OCI-LY3 (cell line): ENCODE results near the gene SLC25A47.
A peak's percentile ranks its signal among the peaks of the same experiment; 100 is the strongest.
"Not testable (repeated sequence)": the region's sequence is repeated elsewhere in the genome, so short reads cannot be mapped to it uniquely, and the experiment has no call there.

Source experiments
- H2AFZ ChIP-seq: fragments of 200-600, 300-600 bp; shearing (Covaris generic); 2 replicates; pipeline ENCODE4 v1.6.0; 2014; ENCODE audit warnings: antibody characterized with exemption, low read depth, low read length
- H3K27ac ChIP-seq: fragments of 200-600, 300-600 bp; sonication (generic); 2 replicates; pipeline ENCODE4 v1.5.1; 2014; ENCODE audit warnings: mild to moderate bottlenecking, low read length, moderate library complexity, mixed read lengths
- H3K27me3 ChIP-seq: fragments of 200-600, 300-600 bp; sonication (generic); 2 replicates; pipeline ENCODE4 v1.6.1; 2014; ENCODE audit warnings: low read depth, low read length, mixed read lengths
- H3K36me3 ChIP-seq: fragments of 200-600, 300-600 bp; sonication (generic); replicated peaks from 2 replicates; pipeline ENCODE3; 2014; ENCODE audit warnings: low read depth, low read length, mixed read lengths
- H3K4me1 ChIP-seq: fragments of 300-600, 200-600 bp; sonication (generic); 2 replicates; pipeline ENCODE4 v1.6.1; 2014; ENCODE audit warnings: low read length, mixed read lengths
- H3K4me2 ChIP-seq: fragments of 200-600, 300-600 bp; sonication (generic); 2 replicates; pipeline ENCODE4 v1.6.1; 2014; ENCODE audit warnings: low read length, mixed read lengths
- H3K4me3 ChIP-seq: fragments of 300-600, 200-600 bp; sonication (generic); 2 replicates; pipeline ENCODE4 v1.5.1; 2014; ENCODE audit warnings: antibody characterized with exemption, mild to moderate bottlenecking, low read length, moderate library complexity
- H3K79me2 ChIP-seq: fragments of 300-600, 200-600 bp; shearing (Covaris generic); 2 replicates; pipeline ENCODE4 v1.6.1; 2014; ENCODE audit warnings: mild to moderate bottlenecking, low read length, mixed read lengths
- H3K9ac ChIP-seq: fragments of 300-600, 200-600 bp; shearing (Covaris generic); 2 replicates; pipeline ENCODE4 v1.6.0; 2014; ENCODE audit warnings: mild to moderate bottlenecking, low read length, moderate library complexity
- H3K9me3 ChIP-seq: fragments of 200-600, 300-600 bp; shearing (Covaris generic); 2 replicates; pipeline ENCODE4 v1.6.1; 2014; ENCODE audit warnings: low read length, mixed read lengths; ENCODE audit not compliant: insufficient read depth
- H4K20me1 ChIP-seq: fragments of 200-600, 300-600 bp; sonication (generic); 2 replicates; pipeline ENCODE4 v1.6.1; 2016; ENCODE audit warnings: low read length, mixed read lengths; ENCODE audit not compliant: insufficient read depth
- CTCF ChIP-seq: fragments of 200-600, 300-600 bp; sonication (generic); IDR thresholded peaks from 2 replicates; pipeline ENCODE4 v1.5.1; 2014; ENCODE audit warnings: antibody characterized with exemption, low read length, low read depth
- EZH2phosphoT487 ChIP-seq: fragments of 200-600 bp; shearing (Covaris generic); IDR thresholded peaks from 2 replicates; pipeline ENCODE4 v1.6.1; 2018; ENCODE audit warnings: antibody characterized with exemption, mixed run types, low read depth

SLC25A47 gene

GRCh38 chr14:100282083-100282350 is 41.1 kb upstream of the SLC25A47 start:
- no peaks in the 10 kb centered on the region for H3K27me3 ChIP-seq
- peaks cover 24% of the 10 kb centered on the region for H3K36me3 ChIP-seq
- H3K4me3 ChIP-seq = no peak overlapping the region
- H2AFZ ChIP-seq = no peak overlapping the region
- H3K27ac ChIP-seq = no peak overlapping the region
- no peak for TF ChIP-seq CTCF
- no peak for TF ChIP-seq EZH2phosphoT487
- H3K4me2 ChIP-seq = no peak overlapping the region
- H3K4me1 ChIP-seq = peaks cover 11% of the 10 kb centered on the region
- H3K79me2 ChIP-seq = peaks cover 53% of the 10 kb centered on the region
- no peak overlapping the region for H3K9ac ChIP-seq
- H4K20me1 ChIP-seq = peaks cover 18% of the 10 kb centered on the region
- H3K9me3 ChIP-seq = no peaks in the 10 kb centered on the region

- H3K4me2 ChIP-seq = no peak overlapping the region
- peaks cover 11% of the 10 kb centered on the region for H3K4me1 ChIP-seq
- H2AFZ ChIP-seq = no peak overlapping the region
- H3K27me3 ChIP-seq = no peaks in the 10 kb centered on the region
- H3K36me3 ChIP-seq = peaks cover 19% of the 10 kb centered on the region
- no peak overlapping the region for H3K27ac ChIP-seq
- peaks cover 13% of the 10 kb centered on the region for H4K20me1 ChIP-seq
- H3K4me3 ChIP-seq = no peak overlapping the region
- no peaks in the 10 kb centered on the region for H3K9me3 ChIP-seq
- H3K79me2 ChIP-seq = peaks cover 44% of the 10 kb centered on the region
- H3K9ac ChIP-seq = no peak overlapping the region
- no peak for TF ChIP-seq EZH2phosphoT487
- TF ChIP-seq CTCF = no peak
Measured at GRCh38 chr14:100282766-100283419, 40.2 kb upstream of the SLC25A47 start.

- Histone ChIP-seq H3K36me3 (peaks cover 18% of the 10 kb centered on the region), H4K20me1 (peaks cover 11% of the 10 kb centered on the region), H3K4me1 (peaks cover 11% of the 10 kb centered on the region), H3K79me2 (peaks cover 39% of the 10 kb centered on the region)
- not testable (repeated sequence) for H3K4me2 ChIP-seq, H3K9me3 ChIP-seq, H3K27me3 ChIP-seq, H3K4me3 ChIP-seq, H3K27ac ChIP-seq, H3K9ac ChIP-seq, H2AFZ ChIP-seq
Measured at GRCh38 chr14:100283436-100283835, 39.7 kb upstream of the SLC25A47 start.

GRCh38 chr14:100283984-100284881 is 38.9 kb upstream of the SLC25A47 start:
- Histone ChIP-seq H3K27me3 (no peaks in the 10 kb centered on the region), H3K9me3 (no peaks in the 10 kb centered on the region), H3K4me2 (peak overlapping the region; percentile 98), H3K9ac (peak overlapping the region; percentile 99), H3K27ac (no peak overlapping the region), H3K4me3 (peak overlapping the region; percentile 98), H2AFZ (no peak overlapping the region), H3K4me1 (peaks cover 11% of the 10 kb centered on the region), H4K20me1 (peaks cover 4% of the 10 kb centered on the region; the same call in 1 of the 2 replicates), H3K79me2 (peaks cover 31% of the 10 kb centered on the region), H3K36me3 (peaks cover 15% of the 10 kb centered on the region)
- TF ChIP-seq EZH2phosphoT487 (no peak), CTCF (no peak)
